Subcutaneous abdominal adipose tissue (tissue), 5 donors: Measurements from ENCODE around the gene ANKRD55.
"Not testable (repeated sequence)": the region's sequence is repeated elsewhere in the genome, so short reads cannot be mapped to it uniquely, and the experiment has no call there.

Experiments used
- H3K27ac ChIP-seq: one replicate; pipeline ENCODE4 v1.7.0; 2013; ENCODE audit warnings: low read depth, mild to moderate bottlenecking, inconsistent platforms, low read length, moderate library complexity
- H3K27me3 ChIP-seq, 5 donors: one replicate each; pipeline ENCODE4 v1.7.0; 2013; ENCODE audit warnings: low read length in 5 of 5, inconsistent platforms in 1 of 5; ENCODE audit not compliant: control insufficient read depth in 5 of 5, insufficient read depth in 4 of 5
- H3K36me3 ChIP-seq, 5 donors: one replicate each; pipeline ENCODE4 v1.7.0; 2013; ENCODE audit warnings: low read length in 5 of 5; ENCODE audit not compliant: control insufficient read depth in 5 of 5, insufficient read depth in 5 of 5
- H3K4me1 ChIP-seq, 5 donors: one replicate each; pipeline ENCODE4 v1.7.0; 2013; ENCODE audit warnings: low read length in 5 of 5, mild to moderate bottlenecking in 3 of 5, moderate library complexity in 1 of 5; ENCODE audit not compliant: control insufficient read depth in 5 of 5, insufficient read depth in 5 of 5
- H3K4me3 ChIP-seq, 5 donors: one replicate each; pipeline ENCODE4 v1.7.0; 2013; ENCODE audit warnings: low read length in 5 of 5, low read depth in 1 of 5
- H3K9ac ChIP-seq, 5 donors: one replicate each; pipeline ENCODE4 v1.7.0; 2013; ENCODE audit warnings: low read length in 5 of 5, mild to moderate bottlenecking in 4 of 5, moderate library complexity in 3 of 5
- H3K9me3 ChIP-seq, 5 donors: one replicate each; pipeline ENCODE4 v1.7.0; 2013; ENCODE audit warnings: low read length in 5 of 5; ENCODE audit not compliant: control insufficient read depth in 5 of 5
- donor health status: healthy.
- donor health status: healthy.
- donor health status: healthy.
- donor health status: healthy.
- donor health status: healthy.

ANKRD55 gene

DNA sequence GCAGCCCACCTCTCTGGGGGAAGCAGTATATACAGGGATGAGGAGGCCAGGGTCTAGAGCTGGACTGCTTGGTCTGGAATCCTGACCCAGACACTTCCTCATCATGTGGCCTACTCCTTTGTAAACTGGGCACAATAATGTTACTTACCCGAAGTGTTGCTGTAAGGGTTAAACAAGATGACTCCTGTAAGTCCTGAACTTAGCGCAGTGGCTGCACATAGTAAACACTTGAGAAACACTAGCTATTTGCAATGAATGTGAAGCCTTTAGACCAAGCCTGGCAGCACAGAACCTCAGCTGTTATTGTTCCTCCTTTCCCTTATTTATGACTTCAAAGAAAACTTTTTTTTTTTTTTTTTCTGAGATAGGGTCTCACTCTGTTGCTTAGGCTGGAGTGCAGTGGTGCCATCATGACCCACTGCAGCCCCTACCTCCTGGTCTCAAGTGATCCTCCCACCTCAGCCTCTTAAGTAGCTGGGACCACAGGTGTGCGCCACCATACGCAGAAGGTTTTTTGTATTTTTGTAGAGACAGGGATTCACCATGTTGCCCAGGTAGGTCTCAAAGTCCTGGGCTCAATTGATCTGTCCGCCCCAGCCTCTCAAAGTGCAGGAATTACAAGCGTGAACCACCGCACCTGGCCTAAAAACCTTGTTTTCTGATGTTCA lies 142.2 kb downstream of the ANKRD55 start:
- Histone ChIP-seq H3K27me3 (no peaks in the 10 kb centered on the region), H3K9me3 (no peaks in the 10 kb centered on the region), H3K4me1 (peaks cover 7 to 19% (median 16%) of the 10 kb centered on the region in 5 donors), H3K27ac (no peak overlapping the region), H3K4me3 (no peak overlapping the region), H3K36me3 (no peaks in the 10 kb centered on the region), H3K9ac (no peak overlapping the region)

DNA sequence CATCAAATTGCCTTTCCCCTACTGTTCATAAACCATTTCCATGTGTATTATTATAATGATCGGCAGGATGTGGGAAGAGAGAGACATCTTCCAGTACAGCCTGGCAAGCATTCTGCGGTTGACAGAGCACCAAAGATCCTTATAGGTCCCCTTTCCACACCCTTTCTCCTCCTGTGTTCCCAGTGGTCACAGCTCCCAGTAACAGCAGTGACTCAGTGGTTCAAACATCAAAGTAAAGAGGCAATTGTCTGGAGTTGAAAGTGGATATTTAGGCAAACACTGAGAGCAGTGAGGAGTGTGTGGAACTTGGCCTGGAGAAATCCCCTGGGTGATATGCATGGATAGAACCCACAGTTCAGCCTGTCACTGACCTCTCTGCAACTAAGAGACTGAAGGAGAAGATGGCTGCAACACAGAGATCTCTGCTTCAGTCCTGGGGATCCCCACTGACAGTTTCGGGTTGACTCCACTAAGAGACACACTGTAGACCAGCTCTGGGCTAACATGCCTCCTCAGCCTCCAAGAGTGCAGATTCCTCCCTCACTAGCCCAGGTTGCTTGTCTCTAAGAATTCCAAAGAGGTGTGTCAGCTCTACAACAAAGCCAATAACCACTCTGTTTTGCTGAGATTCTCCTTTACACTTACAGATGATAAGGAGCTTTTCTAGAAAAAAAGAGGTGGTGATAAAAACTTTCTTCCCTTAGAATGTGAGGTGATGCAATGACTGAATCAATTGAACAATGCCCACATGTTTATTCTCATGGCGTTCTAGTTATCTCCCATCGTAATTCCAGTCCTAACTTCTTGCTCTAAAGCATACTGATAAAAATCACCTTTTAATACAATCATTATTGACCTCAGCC lies 143.9 kb downstream of the ANKRD55 start:
- peak overlapping the region in 1 of 5 donors; percentile 32 for H3K4me3 ChIP-seq
- H3K9ac ChIP-seq, result no peak overlapping the region
- H3K27ac ChIP-seq, result no peak overlapping the region
- no peaks in the 10 kb centered on the region for H3K27me3 ChIP-seq
- H3K36me3 ChIP-seq, result no peaks in the 10 kb centered on the region
- no peaks in the 10 kb centered on the region for H3K9me3 ChIP-seq
- peaks cover 7 to 32% (median 27%) of the 10 kb centered on the region in 5 donors for H3K4me1 ChIP-seq

DNA sequence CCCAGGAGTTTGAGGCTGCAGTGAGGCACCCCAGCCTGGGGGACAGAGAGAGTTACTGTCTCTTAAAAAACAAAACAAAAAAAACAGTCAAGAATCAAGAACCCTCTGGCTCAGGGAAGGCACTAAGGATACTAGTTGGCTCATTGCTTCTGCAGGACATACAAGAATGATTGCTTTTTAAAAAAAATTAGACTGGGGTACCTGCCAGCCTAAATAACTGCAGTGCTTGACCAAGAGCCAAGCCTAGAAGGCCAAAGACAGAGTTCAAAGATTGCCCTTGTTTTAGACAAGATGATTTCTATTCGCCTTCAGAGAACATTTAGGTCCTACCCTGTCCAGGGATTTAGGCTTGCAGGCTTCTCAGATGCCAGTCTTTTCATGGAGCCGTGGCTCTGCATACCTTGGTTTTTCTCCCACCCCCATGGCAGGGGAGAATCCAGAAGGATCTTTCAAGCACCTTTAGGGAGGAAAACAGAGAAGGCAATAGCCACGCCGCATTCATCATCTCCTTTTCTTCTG lies 144.6 kb downstream of the ANKRD55 start:
- H3K27ac ChIP-seq, result no peak overlapping the region
- peak overlapping the region in 1 of 5 donors; percentile 32 for H3K4me3 ChIP-seq
- no peaks in the 10 kb centered on the region for H3K27me3 ChIP-seq
- no peaks in the 10 kb centered on the region for H3K9me3 ChIP-seq
- H3K4me1 ChIP-seq, result peaks cover 7 to 33% (median 27%) of the 10 kb centered on the region in 5 donors
- H3K36me3 ChIP-seq, result no peaks in the 10 kb centered on the region
- H3K9ac ChIP-seq, result no peak overlapping the region

DNA sequence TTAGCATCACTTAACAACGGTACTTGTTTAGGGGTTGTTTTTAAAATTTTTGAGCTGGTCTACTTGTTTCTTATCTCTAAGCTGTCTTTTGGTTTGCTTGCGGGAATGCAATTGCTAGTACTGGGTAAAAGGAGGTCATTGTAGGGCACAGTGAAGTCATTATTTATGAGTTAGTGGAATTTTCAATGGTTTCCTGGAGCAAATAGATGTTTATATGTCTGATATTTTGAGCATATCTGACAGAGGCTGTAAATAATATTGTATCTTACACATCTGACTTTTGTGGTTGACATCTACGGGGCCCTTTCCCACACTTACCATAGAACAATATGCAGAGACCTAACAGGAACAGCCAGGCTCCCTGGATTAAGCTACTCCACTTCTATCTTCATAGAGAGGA lies 147.9 kb downstream of the ANKRD55 start:
- Histone ChIP-seq H3K27ac (peak overlapping the region; percentile 73), H3K4me3 (peak overlapping the region in 1 of 5 donors; percentile 40), H3K27me3 (no peaks in the 10 kb centered on the region), H3K9me3 (no peaks in the 10 kb centered on the region), H3K9ac (no peak overlapping the region), H3K4me1 (peaks cover 7 to 39% (median 35%) of the 10 kb centered on the region in 5 donors), H3K36me3 (no peaks in the 10 kb centered on the region)

DNA sequence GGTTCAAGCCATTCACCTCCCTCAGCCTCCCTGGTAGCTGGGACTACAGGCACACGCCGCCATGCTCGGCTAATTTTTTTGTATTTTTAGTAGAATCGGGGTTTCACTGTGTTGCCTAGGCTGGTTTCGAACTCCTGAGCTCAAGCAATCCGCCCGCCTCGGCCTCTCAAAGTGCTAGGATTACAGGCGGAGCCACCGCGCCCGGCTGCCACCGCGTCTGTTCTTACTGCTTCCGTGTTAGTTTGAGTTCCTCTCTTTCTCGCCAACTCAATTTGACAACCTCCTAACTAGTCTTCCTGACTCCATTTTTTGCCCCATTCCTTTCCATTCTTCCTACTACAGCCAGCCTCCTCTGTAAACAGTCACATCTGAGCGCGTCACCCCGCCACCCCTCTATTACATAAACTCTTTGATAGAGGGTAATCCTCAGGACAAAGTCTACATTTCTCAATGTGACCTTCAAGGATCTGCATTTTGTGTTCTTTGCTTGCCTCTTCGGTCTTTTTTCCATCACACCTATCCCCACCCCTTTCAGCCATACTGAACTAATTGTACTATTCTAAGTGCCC lies 149.8 kb downstream of the ANKRD55 start:
- H3K9ac ChIP-seq, result no peak overlapping the region
- H3K4me1 ChIP-seq, result peaks cover 0 to 43% (median 29%) of the 10 kb centered on the region in 5 donors
- H3K27ac ChIP-seq, result no peak overlapping the region
- no peaks in the 10 kb centered on the region for H3K36me3 ChIP-seq
- H3K27me3 ChIP-seq, result no peaks in the 10 kb centered on the region
- H3K9me3 ChIP-seq, result no peaks in the 10 kb centered on the region
- no peak overlapping the region for H3K4me3 ChIP-seq

DNA sequence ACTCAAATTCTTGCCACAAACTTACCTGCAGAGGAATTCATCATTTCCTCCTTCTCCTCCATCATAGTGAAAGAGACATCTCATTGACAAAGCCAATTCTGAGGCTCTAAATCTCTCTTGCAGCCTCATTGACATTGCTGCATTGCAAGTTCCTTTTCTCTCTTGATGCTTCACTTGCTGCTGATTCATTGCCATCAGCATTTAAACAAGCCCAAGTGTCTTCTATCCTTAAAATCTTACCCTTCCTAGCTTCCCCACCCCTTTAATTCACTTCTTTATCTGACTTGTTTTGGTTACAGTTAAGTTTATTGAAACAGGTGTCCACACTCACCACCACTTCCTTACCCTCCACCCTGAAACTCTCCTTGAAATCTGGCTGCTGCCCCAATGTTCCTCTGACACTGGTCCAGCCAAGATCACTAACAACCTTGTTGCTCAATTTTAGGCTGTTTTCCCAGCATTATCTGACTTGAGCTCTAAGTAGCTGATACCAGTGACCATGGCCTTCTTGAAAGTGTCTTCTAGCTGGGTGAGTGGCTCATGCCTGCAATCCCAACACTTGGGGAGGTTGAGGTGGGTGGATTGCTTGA lies 152.0 kb downstream of the ANKRD55 start:
- H3K36me3 ChIP-seq, H3K9me3 ChIP-seq, H3K9ac ChIP-seq, H3K4me3 ChIP-seq, H3K27me3 ChIP-seq: not testable (repeated sequence)
- Histone ChIP-seq H3K27ac (peak overlapping the region; percentile 78), H3K4me1 (peaks cover 2 to 56% (median 33%) of the 10 kb centered on the region in 5 donors)

DNA sequence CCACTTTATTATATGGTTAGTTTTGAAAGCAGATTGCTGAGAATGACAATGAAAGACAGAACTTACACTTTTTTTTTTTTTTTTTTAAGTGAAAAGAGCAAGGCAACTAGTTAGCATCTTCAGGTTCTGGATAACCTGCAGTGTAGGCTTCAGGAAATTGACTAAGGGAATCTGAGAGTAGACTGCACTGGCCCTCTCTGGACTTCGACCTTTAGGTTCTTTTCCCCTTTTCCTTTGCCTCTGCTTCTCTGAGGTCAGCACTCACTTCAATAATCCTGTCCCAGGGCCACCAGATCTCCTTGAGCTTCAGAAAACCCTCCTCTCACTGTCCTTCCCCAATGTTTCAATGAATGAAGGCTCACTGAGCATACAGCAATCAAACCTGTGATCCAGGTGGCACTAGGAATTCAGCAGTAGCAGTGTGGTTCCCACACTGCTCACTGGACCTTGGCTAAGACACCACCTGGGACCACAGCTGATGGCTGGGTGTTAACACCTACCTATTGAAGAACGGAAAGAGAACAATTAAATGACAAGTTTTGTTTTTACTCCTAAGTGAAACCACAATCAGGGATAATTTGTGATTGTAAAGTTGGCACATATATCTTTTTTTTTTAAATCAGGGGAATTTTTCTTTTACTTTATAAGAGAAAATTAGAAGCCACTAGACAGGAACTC lies 152.6 kb downstream of the ANKRD55 start:
- Histone ChIP-seq H3K27ac (peak overlapping the region; percentile 78), H3K9me3 (no peaks in the 10 kb centered on the region), H3K4me3 (no peak overlapping the region), H3K4me1 (peaks cover 3 to 60% (median 37%) of the 10 kb centered on the region in 5 donors), H3K9ac (no peak overlapping the region), H3K36me3 (no peaks in the 10 kb centered on the region), H3K27me3 (no peaks in the 10 kb centered on the region)

DNA sequence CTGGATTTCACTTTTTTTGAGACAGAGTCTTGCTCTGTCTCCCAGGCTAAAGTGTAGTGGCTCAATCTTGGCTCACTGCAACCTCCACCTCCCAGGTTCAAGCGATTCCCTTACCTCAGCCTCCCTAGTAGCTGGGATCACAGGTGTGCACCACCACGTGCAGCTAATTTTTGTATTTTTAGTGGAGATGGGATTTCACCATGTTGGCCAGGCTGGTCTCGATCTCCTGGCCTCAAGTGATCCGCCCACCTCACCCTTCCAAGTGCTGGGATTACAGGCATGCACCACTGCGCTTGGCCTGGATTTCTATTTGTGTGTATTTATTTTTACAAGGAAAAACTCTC lies 154.0 kb downstream of the ANKRD55 start:
- H3K4me3 ChIP-seq, H3K36me3 ChIP-seq, H3K9ac ChIP-seq, H3K27me3 ChIP-seq, H3K9me3 ChIP-seq: not testable (repeated sequence)
- H3K4me1 ChIP-seq, result peaks cover 8 to 60% (median 37%) of the 10 kb centered on the region in 5 donors
- H3K27ac ChIP-seq, result peak overlapping the region; percentile 78

DNA sequence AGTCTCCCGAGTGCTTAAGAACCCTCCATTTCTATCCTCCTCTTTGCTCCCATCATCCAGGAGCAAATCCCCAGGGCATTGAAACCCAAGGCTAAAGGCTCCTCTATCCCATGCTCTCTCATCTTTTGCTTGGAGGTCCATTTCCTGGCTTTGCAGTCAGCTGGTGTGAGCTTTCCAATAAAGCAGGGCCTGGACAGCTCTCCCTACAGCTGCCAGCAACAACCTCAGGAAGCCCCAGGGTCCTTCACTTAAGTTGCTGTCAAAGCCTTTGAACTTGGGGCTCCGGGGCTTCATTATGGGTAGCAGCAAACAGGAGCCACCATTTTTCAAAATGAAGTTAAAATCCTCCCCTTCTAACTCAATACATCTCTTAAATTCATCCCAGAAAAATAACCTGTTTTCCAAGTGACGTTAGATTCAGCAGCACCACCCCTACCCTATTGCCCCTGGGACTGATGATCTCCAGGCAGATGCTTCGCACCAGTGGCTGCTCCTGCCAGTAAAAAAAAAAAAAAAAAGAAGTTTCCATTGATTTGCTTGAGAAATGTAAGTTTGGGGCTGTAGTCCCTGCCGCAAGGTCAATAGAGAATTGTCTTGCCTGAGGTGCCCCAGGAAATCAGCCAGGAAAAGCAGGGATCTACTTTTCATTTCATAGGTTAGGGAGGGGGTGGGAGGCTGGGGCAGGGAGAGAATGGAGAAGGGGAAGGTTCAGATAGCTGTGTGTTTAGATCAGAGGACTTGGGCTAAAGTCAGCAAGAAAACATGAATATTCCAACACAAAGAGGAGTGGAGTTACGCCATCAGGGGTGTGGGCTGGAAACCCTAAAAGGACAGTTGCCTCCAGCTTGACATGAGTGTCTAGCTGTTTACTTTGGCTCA lies 154.6 kb downstream of the ANKRD55 start:
- Histone ChIP-seq H3K27me3 (no peaks in the 10 kb centered on the region), H3K4me1 (peaks cover 8 to 60% (median 37%) of the 10 kb centered on the region in 5 donors), H3K9ac (no peak overlapping the region), H3K27ac (peak overlapping the region; percentile 78), H3K36me3 (no peaks in the 10 kb centered on the region), H3K9me3 (no peaks in the 10 kb centered on the region), H3K4me3 (peak overlapping the region in 1 of 5 donors; percentile 20)
